GM23248 (cell line): ENCODE measurements around the gene SCCPDH.

Source experiments
- EZH2 ChIP-seq: fragments of 200-600 bp; sonication (generic); IDR thresholded peaks from 2 replicates; pipeline ENCODE4 v1.6.1; 2018; ENCODE audit warnings: antibody characterized with exemption, mild to moderate bottlenecking; ENCODE audit not compliant: insufficient read depth, poor library complexity, severe bottlenecking
- EZH2phosphoT487 ChIP-seq: fragments of 200-600 bp; sonication (generic); IDR thresholded peaks from 2 replicates; pipeline ENCODE4 v1.6.1; 2018; ENCODE audit warnings: antibody characterized with exemption, moderate library complexity, mild to moderate bottlenecking, low read depth; ENCODE audit not compliant: insufficient read depth

GRCh38 chr1:246773213-246773641 lies 49.0 kb downstream of the SCCPDH start:
- TF ChIP-seq EZH2, result no peak
- TF ChIP-seq EZH2phosphoT487, result no peak
